ENCODE data around the gene NUTM2A.
"Not testable (repeated sequence)": the region's sequence is repeated elsewhere in the genome, so short reads cannot be mapped to it uniquely, and the experiment has no call there.

DNA sequence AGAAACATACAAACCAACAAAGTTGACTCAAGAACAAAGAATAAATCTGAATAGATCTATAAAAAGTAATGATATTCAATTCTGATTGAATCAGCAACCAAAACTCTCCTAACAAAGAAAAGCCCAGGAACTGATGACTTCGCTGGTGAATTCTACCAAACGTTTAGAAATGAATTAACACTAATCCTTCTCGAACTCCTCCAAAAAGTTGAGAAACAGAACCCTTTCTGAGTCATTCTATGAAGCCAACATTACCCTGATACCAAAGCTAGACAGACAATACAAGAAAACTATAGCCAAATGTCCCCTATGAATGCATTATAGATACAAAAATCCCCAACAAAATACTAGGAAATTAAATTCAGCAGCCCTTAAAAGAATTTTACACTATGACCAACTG, 16.9 kb downstream of the NUTM2A start:
- TF ChIP-seq POLR2A (IDR thresholded peaks at IDR 0.05), result not testable (repeated sequence)
- TF ChIP-seq, protein P1, sequence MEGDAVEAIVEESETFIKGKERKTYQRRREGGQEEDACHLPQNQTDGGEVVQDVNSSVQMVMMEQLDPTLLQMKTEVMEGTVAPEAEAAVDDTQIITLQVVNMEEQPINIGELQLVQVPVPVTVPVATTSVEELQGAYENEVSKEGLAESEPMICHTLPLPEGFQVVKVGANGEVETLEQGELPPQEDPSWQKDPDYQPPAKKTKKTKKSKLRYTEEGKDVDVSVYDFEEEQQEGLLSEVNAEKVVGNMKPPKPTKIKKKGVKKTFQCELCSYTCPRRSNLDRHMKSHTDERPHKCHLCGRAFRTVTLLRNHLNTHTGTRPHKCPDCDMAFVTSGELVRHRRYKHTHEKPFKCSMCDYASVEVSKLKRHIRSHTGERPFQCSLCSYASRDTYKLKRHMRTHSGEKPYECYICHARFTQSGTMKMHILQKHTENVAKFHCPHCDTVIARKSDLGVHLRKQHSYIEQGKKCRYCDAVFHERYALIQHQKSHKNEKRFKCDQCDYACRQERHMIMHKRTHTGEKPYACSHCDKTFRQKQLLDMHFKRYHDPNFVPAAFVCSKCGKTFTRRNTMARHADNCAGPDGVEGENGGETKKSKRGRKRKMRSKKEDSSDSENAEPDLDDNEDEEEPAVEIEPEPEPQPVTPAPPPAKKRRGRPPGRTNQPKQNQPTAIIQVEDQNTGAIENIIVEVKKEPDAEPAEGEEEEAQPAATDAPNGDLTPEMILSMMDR (IDR thresholded peaks at IDR 0.05), result not testable (repeated sequence)

All from esophagus squamous epithelium (tissue), 4 donors.